ENCODE results near the gene GJC2. TPM values are rescaled to one million over a fixed set of nuclear protein-coding genes. Genes with fewer than 3 reads are reported as not detected.
"Not testable (repeated sequence)": the region's sequence is repeated elsewhere in the genome, so short reads cannot be mapped to it uniquely, and the experiment has no call there.

The GJC2 gene
- total RNA-seq, 1 donor from 2014 or later = 0.53 TPM

- no peak for DNase-seq (ENCODE audit: extremely low read depth, low read depth, low spot score)
Observed at GRCh38 chr1:228170666-228171065, 20.9 kb downstream of the GJC2 start.

GRCh38 chr1:228171221-228171891, 21.6 kb downstream of the GJC2 start:
- no peak for DNase-seq (ENCODE audit: extremely low read depth, low read depth, low spot score)

DNA sequence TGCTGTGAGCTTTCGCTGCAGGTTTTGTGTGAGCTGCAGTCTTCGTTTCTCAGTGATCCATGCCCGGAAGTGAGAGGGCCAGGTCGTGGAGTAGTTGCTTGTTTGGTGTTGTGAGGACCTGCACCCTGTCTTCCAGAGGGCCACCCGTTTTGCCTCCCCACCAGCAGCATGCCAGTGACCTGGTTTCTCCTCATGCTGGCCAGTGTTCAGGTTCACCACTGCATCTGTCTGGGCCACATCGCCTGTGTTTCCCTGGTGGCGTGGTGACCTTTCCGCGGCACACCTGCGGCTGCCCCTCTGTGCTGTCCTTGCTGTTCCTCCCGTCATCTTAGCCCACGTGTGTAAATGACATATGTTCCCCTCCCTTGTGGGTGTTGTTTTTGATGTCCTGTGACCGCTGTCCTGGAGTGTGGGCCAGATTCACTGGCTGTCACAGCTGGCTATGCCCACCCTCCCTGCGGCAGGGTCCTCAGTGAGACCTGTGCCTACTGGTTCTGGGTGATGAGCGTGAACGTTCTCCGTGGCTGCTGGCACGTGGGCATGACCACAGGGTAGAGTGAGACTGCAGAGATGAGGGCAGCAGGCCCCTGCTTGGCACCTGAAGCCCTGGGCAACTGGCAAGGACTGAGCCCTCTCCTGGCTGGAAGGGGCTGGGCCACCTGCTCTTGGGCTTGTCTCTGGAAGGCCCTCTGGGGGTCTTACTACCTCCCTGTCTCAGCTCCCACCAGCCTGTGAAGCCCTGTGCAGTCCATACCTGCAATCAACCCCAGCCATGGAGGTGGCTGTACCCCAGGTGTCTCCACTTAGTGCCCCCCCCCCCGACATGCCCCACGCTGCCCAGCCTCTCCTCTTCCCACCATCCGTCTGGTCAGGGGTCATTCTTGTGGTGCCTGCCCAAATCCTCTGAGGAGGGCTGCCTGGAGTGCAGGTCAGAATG, 23.1 kb downstream of the GJC2 start:
- DNase-seq (ENCODE audit: extremely low read depth, low read depth, low spot score) = no peak

DNA sequence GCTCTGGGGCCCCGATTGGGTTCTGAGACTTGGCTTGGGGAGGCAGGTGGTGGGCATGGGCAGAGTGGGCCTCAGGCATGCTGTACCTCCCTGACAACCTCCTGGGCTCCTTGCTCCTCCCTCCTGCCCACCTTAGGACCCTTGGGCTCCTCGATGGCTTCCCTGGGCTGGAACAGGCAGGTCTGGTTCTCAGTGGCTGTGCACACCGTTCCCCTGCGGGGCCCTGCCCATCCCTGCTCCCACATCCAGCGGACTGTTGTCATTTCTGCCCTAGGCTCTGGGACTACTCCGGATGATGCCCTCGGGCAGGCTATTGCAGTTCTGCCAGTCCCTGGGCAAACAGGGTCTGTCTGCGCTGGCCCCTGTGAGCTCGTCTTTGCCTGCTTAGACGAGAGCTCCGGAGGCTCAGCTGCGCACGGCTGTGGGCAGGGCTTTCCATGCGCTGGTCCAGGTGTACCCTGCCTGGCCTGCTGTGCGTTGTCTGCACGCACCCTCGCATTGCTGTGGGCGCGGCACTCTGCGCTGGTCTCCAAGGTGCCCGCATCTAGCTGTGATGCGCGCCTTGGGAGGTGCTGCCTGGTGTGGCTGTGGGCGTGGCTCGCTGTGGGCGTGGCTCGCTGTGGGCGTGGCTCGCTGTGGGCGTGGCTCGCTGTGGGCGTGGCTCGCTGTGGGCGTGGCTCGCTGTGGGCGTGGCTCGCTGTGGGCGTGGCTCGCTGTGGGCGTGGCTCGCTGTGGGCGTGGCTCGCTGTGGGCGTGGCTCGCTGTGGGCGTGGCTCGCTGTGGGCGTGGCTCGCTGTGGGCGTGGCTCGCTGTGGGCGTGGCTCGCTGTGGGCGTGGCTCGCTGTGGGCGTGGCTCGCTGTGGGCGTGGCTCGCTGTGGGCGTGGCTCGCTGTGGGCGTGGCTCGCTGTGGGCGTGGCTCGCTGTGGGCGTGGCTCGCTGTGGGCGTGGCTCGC, 24.1 kb downstream of the GJC2 start:
- DNase-seq (ENCODE audit: extremely low read depth, low read depth, low spot score) = not testable (repeated sequence)

DNA sequence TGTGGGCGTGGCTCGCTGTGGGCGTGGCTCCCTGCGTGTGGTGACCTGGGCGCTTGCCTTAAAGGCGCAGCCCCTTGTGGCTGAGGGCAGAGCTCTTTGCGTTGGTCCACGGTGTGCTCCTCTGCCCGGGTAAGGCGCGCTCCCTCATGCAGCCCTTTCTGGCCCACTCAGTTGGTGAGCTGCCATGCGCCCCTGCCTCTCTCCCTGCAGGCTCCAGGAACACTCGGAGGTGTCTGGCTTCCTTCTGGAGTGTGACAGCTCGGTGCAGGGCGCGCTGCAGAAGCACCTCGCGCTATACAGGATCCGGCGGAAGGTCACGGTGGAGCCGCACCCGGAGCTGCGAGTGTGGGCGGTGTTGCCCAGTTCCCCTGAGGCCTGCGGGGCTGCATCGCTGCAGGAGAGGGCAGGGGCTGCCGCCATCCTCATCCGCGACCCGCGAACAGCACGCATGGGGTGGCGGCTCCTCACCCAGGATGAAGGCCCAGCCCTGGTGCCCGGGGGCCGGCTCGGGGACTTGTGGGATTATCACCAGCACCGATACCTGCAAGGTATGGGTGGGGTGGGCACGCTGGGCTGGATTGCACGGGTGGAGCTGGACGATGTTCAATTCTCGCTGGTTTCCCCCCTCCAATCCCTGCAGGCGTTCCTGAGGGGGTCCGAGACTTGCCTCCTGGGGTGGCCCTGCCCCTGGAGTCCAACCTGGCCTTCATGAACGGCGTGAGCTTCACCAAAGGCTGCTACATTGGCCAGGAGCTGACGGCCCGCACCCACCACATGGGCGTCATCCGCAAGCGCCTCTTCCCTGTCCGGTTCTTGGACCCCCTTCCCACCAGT, 25.0 kb downstream of the GJC2 start:
- no peak for DNase-seq (ENCODE audit: extremely low read depth, low read depth, low spot score)

- DNase-seq (ENCODE audit: extremely low read depth, low read depth, low spot score) = no peak
Observed at GRCh38 chr1:228175316-228176023, 25.7 kb downstream of the GJC2 start.

DNA sequence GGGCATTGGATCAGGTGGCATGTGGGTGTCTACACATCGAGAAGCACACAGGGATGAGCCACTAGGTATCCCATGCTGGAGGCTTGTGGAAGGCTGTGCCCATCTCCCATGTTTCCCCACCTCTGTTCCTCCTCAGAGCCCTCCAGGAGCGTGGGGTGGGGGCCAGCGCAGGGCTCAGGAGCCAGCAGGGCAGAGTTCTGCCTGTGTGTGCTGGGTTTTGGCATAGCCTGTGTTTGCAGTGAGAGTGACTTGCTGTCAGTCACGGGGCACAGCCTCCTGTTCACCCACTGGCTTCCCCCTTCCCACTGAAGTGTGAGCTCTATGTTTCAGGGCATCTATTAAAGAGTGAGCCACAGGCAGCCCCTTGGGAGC, 26.3 kb downstream of the GJC2 start:
- DNase-seq (ENCODE audit: extremely low read depth, low read depth, low spot score) = no peak

DNA sequence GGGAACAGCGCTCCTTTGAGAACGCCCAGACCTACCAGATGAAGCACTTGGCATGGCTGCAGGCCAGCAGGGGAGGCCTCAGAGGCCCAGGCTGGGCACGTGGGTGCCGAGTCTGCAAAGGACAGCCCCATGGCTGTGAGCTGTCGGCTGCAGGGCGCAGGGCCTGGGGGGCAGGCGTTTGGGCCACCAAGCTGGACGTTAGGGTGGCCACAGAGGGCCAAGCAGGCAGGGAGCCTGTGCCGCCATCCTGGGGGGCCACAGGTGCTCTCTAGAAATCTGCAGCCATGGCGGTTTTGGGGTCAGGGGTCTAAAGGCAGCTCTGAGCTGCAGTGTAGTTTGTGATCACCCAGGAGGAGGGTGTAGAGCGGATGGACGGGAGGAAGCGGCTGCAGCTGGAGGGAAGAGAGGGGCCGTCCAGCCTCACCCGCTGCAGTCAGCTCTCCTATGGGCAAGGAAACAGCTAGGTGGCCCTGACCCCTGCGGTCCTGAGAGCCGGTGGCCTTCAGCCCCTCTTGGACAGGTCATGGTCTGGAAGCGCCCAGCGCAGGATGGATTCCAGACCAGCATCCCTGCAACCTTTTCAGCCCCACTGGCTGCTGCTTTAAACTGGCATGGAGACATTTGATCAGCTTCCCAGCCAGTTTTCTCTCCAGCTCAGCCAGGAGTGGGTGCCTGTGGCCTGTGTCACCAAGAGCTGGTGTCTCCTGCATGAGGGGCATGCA, 26.9 kb downstream of the GJC2 start:
- no peak for DNase-seq (ENCODE audit: extremely low read depth, low read depth, low spot score)

DNA sequence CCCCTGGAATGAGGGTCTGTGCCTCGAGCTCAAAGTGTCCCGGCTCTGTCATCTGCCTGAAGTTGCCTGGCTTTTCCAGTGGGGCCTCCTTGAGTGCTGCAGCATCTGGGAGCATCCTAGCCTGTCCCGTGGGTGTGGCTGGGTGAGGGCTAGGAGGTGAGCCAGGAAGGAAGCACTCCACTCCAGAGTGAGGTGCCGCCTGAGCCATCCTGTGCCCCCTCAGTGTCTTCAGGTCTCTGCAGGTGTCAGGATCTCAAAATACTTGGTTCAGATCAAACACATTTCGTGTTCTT, 27.4 kb downstream of the GJC2 start:
- DNase-seq (ENCODE audit: extremely low read depth, low read depth, low spot score) = no peak

- no peak for DNase-seq (ENCODE audit: extremely low read depth, low read depth, low spot score)
Observed at GRCh38 chr1:228177721-228178710, 28.3 kb downstream of the GJC2 start.

GRCh38 chr1:228178737-228179684, 29.3 kb downstream of the GJC2 start:
- no peak for DNase-seq (ENCODE audit: extremely low read depth, low read depth, low spot score)

DNA sequence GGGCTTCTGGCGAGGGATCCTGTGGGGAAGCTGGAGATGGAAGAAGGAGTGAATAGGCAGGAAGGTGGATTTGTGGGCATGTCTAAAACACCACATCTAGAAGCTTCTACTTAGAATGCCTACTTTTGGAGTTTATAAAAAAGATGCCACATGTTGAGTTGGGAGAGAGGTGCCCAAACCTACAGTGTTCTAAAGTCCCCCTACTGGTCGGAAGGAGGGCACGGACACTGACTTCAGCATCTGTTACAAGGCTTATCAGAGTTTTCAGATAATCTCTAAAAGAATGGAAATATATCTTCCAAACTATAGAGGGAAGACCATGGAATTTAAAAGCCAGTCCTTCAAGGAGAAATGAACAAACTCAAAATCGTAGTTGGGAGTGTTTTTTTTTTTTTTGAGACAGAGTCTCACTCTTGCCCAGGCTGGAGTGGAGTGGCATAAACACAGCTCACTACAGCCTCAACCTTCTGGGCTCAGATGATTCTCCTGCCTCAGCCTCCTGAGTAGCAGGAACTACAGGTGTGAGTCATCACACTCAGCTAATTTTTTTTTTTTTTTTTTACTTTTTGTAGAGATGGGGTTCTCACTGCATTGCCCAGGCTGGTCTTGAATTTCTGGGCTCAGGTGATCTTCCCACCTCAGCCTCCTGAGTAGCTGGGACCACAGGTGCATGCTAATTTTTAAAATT, 30.7 kb downstream of the GJC2 start:
- no peak for DNase-seq (ENCODE audit: extremely low read depth, low read depth, low spot score)

GRCh38 chr1:228180959-228181644, 31.4 kb downstream of the GJC2 start:
- DNase-seq (ENCODE audit: extremely low read depth, low read depth, low spot score) = no peak

GRCh38 chr1:228181645-228182034, 31.9 kb downstream of the GJC2 start:
- no peak for DNase-seq (ENCODE audit: extremely low read depth, low read depth, low spot score)

GRCh38 chr1:228182296-228183030, 32.7 kb downstream of the GJC2 start:
- DNase-seq (ENCODE audit: extremely low read depth, low read depth, low spot score) = no peak

Data from glomerular endothelial cell (primary cell).